Keratinocyte (primary cell): ENCODE data around the gene MND1. TPM values are rescaled to one million over a fixed set of nuclear protein-coding genes. Genes with fewer than 3 reads are reported as not detected.
"Not testable (repeated sequence)": the region's sequence is repeated elsewhere in the genome, so short reads cannot be mapped to it uniquely, and the experiment has no call there.

Experiments used
- DNase-seq: peaks from one replicate; pipeline ENCODE4 v3.0.0-alpha.2; 2011; ENCODE audit warnings: low read depth, missing footprints, low spot score
- FAIRE-seq: peaks from 2 replicates; lab custom pipeline; 2011; peaks lifted over from hg19 to GRCh38; lab: Jason Lieb, UNC
- H2AFZ ChIP-seq: 2 replicates; pipeline ENCODE4 v1.6.0; 2012; ENCODE audit warnings: low read length, control low read depth, inconsistent platforms; ENCODE audit not compliant: control insufficient read depth
- H3K27ac ChIP-seq: 2 replicates; pipeline ENCODE4 v1.5.1; 2011; ENCODE audit warnings: low read length; ENCODE audit not compliant: control insufficient read depth, insufficient read depth
- H3K27me3 ChIP-seq: 3 replicates; pipeline ENCODE4 v1.6.0; 2011; ENCODE audit warnings: low read length; ENCODE audit not compliant: control insufficient read depth, insufficient read depth; ENCODE audit errors: extremely low read depth
- H3K36me3 ChIP-seq, 2 experiments: 2 replicates in 1 of 2; 3 replicates in 1 of 2; pipeline ENCODE4 v1.5.1; 2011; ENCODE audit warnings: low read length in 2 of 2, mild to moderate bottlenecking in 1 of 2; ENCODE audit not compliant: control insufficient read depth in 2 of 2, insufficient read depth in 2 of 2; ENCODE audit errors: extremely low read depth in 1 of 2
- H3K4me1 ChIP-seq: 3 replicates; pipeline ENCODE4 v1.5.1; 2011; ENCODE audit warnings: low read length; ENCODE audit not compliant: control insufficient read depth, insufficient read depth; ENCODE audit errors: extremely low read depth
- H3K4me2 ChIP-seq: 3 replicates; pipeline ENCODE4 v1.6.0; 2011; ENCODE audit warnings: low read depth, low read length; ENCODE audit not compliant: control insufficient read depth, insufficient read depth; ENCODE audit errors: extremely low read depth
- H3K4me3 ChIP-seq, 3 experiments: fragments of 200-600 bp in 1 of 3; sonication (generic) in 1 of 3; 2 replicates in 2 of 3; 3 replicates in 1 of 3; pipeline ENCODE4 v1.5.1; 2011 to 2016; ENCODE audit warnings: low read length in 3 of 3, mild to moderate bottlenecking in 3 of 3, control low read depth in 2 of 3, inconsistent platforms in 1 of 3, low read depth in 1 of 3, mixed read lengths in 1 of 3, mixed run types in 1 of 3, moderate library complexity in 1 of 3; ENCODE audit not compliant: control insufficient read depth in 2 of 3, insufficient read depth in 2 of 3; ENCODE audit errors: extremely low read depth in 1 of 3
- H3K79me2 ChIP-seq: 2 replicates; pipeline ENCODE4 v1.6.0; 2012; ENCODE audit warnings: low read length; ENCODE audit not compliant: control insufficient read depth, insufficient read depth
- H3K9ac ChIP-seq: 3 replicates; pipeline ENCODE4 v1.6.0; 2011; ENCODE audit warnings: low read length; ENCODE audit not compliant: control insufficient read depth, insufficient read depth; ENCODE audit errors: extremely low read depth
- H3K9me1 ChIP-seq: 3 replicates; pipeline ENCODE4 v1.6.0; 2011; ENCODE audit warnings: low read length; ENCODE audit not compliant: control insufficient read depth, insufficient read depth; ENCODE audit errors: extremely low read depth
- H3K9me3 ChIP-seq: 2 replicates; pipeline ENCODE4 v1.5.1; 2012; ENCODE audit warnings: low read depth, low read length; ENCODE audit not compliant: control insufficient read depth
- H4K20me1 ChIP-seq: 3 replicates; pipeline ENCODE4 v1.6.0; 2011; ENCODE audit warnings: low read length; ENCODE audit not compliant: control insufficient read depth, insufficient read depth; ENCODE audit errors: extremely low read depth
- CTCF ChIP-seq, 3 experiments: IDR thresholded peaks in 1 of 3; conservative IDR thresholded peaks in 1 of 3; optimal IDR thresholded peaks in 1 of 3; 2 replicates in 2 of 3; 3 replicates in 1 of 3; pipeline versions ENCODE3 to v1.5.1; 2011; ENCODE audit warnings: low read length in 3 of 3, mild to moderate bottlenecking in 3 of 3, moderate library complexity in 2 of 3, control low read depth in 1 of 3, inconsistent platforms in 1 of 3; ENCODE audit not compliant: insufficient read depth in 2 of 3; ENCODE audit errors: extremely low read depth in 1 of 3
- EZH2 ChIP-seq: IDR thresholded peaks from one replicate; pipeline ENCODE4 v1.6.1; 2012; ENCODE audit warnings: inconsistent platforms, mild to moderate bottlenecking, low read length, moderate library complexity
- dilution Hi-C: fragments of 300-500 bp; cut with MboI; formaldehyde crosslinking; loops from one replicate; pipeline ENCODE4 v1.7.0; 2020; ENCODE audit warnings: low sequenced_read_pairs; ENCODE audit not compliant: extremely low pct_ligation_motif_present
- polyA plus RNA-seq, 5 experiments: library from polyadenylated mRNA; depleted of rRNA in 3 of 5; stranded (reverse) in 3 of 5; stranded (forward) in 1 of 5; unstranded in 1 of 5; fragments of >200 nt; gene quantifications; 1 replicate in 1 of 5; 2 replicates in 3 of 5; 3 replicates in 1 of 5; pipeline versions ENCODE4 v1.2.1 to v1.2.3, GENCODE V29; 2011 to 2012; ENCODE audit warnings: missing spikeins in 2 of 5, low read depth in 1 of 5, low replicate concordance in 1 of 5

The MND1 gene
- polyA plus RNA-seq, 1 donor (not counting 4 experiments of a cell fraction or from before 2014, with no cell fraction given): 4.9 TPM

- no peak for FAIRE-seq
- Histone ChIP-seq H3K9ac (no peak overlapping the region), H4K20me1 (no peaks in the 10 kb centered on the region), H3K4me2 (no peak overlapping the region), H3K36me3 (no peaks in the 10 kb centered on the region), H3K27me3 (no peaks in the 10 kb centered on the region), H3K4me1 (peaks cover 11% of the 10 kb centered on the region), H3K79me2 (no peaks in the 10 kb centered on the region), H3K9me1 (no peaks in the 10 kb centered on the region), H3K4me3 (no peak overlapping the region), H2AFZ (no peak overlapping the region), H3K9me3 (no peaks in the 10 kb centered on the region), H3K27ac (no peak overlapping the region)
- no peak for TF ChIP-seq CTCF (optimal IDR thresholded peaks at IDR 0.05 in 1 of 3, IDR thresholded peaks at IDR 0.05 in 1 of 3, conservative IDR thresholded peaks at IDR 0.05 in 1 of 3; ENCODE audit: extremely low read depth in 1 of 3, insufficient read depth in 2 of 3, low read length in 3 of 3)
- no peak for TF ChIP-seq EZH2
- dilution Hi-C loops: no loop called here
- no peak for DNase-seq
These were observed 106.0 kb downstream of the MND1 start for GRCh38 chr4:153450544-153450917.

GRCh38 chr4:153451145-153451544, 106.7 kb downstream of the MND1 start:
- H3K9ac ChIP-seq, H3K9me1 ChIP-seq, H3K36me3 ChIP-seq, H3K27ac ChIP-seq, H3K9me3 ChIP-seq, H3K4me3 ChIP-seq, H2AFZ ChIP-seq, dilution Hi-C loops, H3K79me2 ChIP-seq, DNase-seq, H3K27me3 ChIP-seq, H4K20me1 ChIP-seq, FAIRE-seq, H3K4me2 ChIP-seq: not testable (repeated sequence)
- peaks cover 11% of the 10 kb centered on the region for H3K4me1 ChIP-seq

GRCh38 chr4:153451911-153452657, 107.6 kb downstream of the MND1 start:
- no peak overlapping the region for H3K4me2 ChIP-seq
- no peak overlapping the region for H3K27ac ChIP-seq
- no peaks in the 10 kb centered on the region for H4K20me1 ChIP-seq
- H2AFZ ChIP-seq: no peak overlapping the region
- no peak overlapping the region for H3K9ac ChIP-seq
- H3K79me2 ChIP-seq: no peaks in the 10 kb centered on the region
- peaks cover 11% of the 10 kb centered on the region for H3K4me1 ChIP-seq
- no peaks in the 10 kb centered on the region for H3K9me1 ChIP-seq
- TF ChIP-seq CTCF (optimal IDR thresholded peaks at IDR 0.05 in 1 of 3, IDR thresholded peaks at IDR 0.05 in 1 of 3, conservative IDR thresholded peaks at IDR 0.05 in 1 of 3; ENCODE audit: extremely low read depth in 1 of 3, insufficient read depth in 2 of 3, low read length in 3 of 3) (no peak), EZH2 (no peak)
- H3K36me3 ChIP-seq: no peaks in the 10 kb centered on the region
- DNase-seq: no peak
- H3K4me3 ChIP-seq: no peak overlapping the region
- H3K9me3 ChIP-seq: no peaks in the 10 kb centered on the region
- H3K27me3 ChIP-seq: no peaks in the 10 kb centered on the region
- dilution Hi-C loops: no loop called here
- no peak for FAIRE-seq
